HG02973 (cell line): ENCODE measurements around the gene PLCB2.

Experiments
- ATAC-seq: cut with Tn5 transposase; IDR thresholded peaks from one replicate; pipeline ENCODE4 v1.9.1; 2021; ENCODE audit warnings: moderate library complexity; ENCODE audit not compliant: unreplicated experiment

PLCB2 gene

GRCh38 chr15:40328176-40328575 is 20.4 kb upstream of the PLCB2 start:
- ATAC-seq, result no peak

GRCh38 chr15:40327457-40327856 is 19.7 kb upstream of the PLCB2 start:
- no peak for ATAC-seq

- ATAC-seq, result no peak
Observed at GRCh38 chr15:40325700-40326099, 18.0 kb upstream of the PLCB2 start.

GRCh38 chr15:40325188-40325587 is 17.5 kb upstream of the PLCB2 start:
- no peak for ATAC-seq

GRCh38 chr15:40323953-40324937 is 16.5 kb upstream of the PLCB2 start:
- ATAC-seq, result no peak

- ATAC-seq, result peak; percentile 88
Observed at GRCh38 chr15:40323239-40323952, 15.7 kb upstream of the PLCB2 start, which contains the start of gene INAFM2. INAFM2 (plus strand) TSS chr15:40323692; CDS start chr15:40324056, 364 bp downstream.

- ATAC-seq, result no peak
Observed at GRCh38 chr15:40322531-40323238, 14.9 kb upstream of the PLCB2 start.

- ATAC-seq, result no peak
Observed at GRCh38 chr15:40320931-40321371, 13.2 kb upstream of the PLCB2 start.

GRCh38 chr15:40320409-40320808 is 12.7 kb upstream of the PLCB2 start:
- no peak for ATAC-seq

- ATAC-seq, result no peak
Observed at GRCh38 chr15:40317580-40317979, 9.8 kb upstream of the PLCB2 start.

GRCh38 chr15:40316931-40317330 is 9.2 kb upstream of the PLCB2 start:
- ATAC-seq, result no peak

- no peak for ATAC-seq
Observed at GRCh38 chr15:40314723-40315276, 7.1 kb upstream of the PLCB2 start.

GRCh38 chr15:40313531-40314398 is 6.0 kb upstream of the PLCB2 start:
- no peak for ATAC-seq

- ATAC-seq, result no peak
Observed at GRCh38 chr15:40312370-40313158, 4.8 kb upstream of the PLCB2 start.

- ATAC-seq, result no peak
Observed at GRCh38 chr15:40310993-40311392, 3.3 kb upstream of the PLCB2 start.

- ATAC-seq, result no peak
Observed at GRCh38 chr15:40310001-40310959, 2.5 kb upstream of the PLCB2 start.

- no peak for ATAC-seq
Observed at GRCh38 chr15:40309344-40309862, 1.7 kb upstream of the PLCB2 start.

GRCh38 chr15:40306908-40307307 is 827 bp downstream of the PLCB2 start:
- no peak for ATAC-seq
